SHP77 (cell line): ENCODE data around the gene TSPAN4.

ENCODE experiments used
- DNase-seq, 2 experiments: peaks; one replicate each; lab custom pipeline; 2025; lab: John Stamatoyannopoulos, UW

The TSPAN4 gene, protein sequence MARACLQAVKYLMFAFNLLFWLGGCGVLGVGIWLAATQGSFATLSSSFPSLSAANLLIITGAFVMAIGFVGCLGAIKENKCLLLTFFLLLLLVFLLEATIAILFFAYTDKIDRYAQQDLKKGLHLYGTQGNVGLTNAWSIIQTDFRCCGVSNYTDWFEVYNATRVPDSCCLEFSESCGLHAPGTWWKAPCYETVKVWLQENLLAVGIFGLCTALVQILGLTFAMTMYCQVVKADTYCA

DNA sequence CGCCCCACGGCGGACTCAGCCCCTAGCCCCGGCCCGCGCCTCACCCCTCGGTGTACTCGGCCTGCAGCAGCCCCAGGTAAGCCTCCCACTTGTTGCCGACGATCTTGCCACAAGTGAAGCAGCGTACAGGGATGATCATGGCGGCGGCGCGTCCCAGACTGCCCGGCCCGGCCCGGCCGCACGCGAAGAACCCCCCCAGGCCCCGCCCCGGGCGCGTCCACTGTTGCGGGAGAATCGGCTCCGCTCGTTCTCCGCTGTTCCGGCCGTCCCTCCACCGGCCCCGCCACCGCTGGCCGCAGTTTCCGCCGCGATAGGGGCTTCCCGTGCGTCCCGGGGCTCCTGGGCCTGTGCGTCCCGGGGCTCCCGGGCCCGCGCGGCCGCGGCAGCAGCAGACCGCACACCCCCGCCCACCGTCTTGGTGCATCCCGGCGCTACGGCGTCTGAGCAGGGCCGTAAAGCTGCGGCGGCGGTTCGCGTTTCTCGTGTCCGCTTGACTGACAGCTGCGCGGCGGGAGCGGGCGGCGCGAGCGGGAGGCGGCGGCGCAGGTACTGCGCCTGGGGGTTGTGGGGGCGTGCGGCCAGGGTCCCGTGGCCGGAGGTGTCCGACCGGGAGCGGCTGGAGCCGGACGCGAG, at the start of gene TSPAN4, which contains the start of gene POLR2L:
Gene TSPAN4 (plus strand): TSS at position 483 of the 633 bp plus-strand sequence. CDS start 7,453 bp downstream, outside the sequence.
Gene POLR2L (minus strand): TSS at position 160 of the 633 bp plus-strand sequence. CDS start 21 bp downstream, at position 139.
- peak in 1 of 2 experiments; percentile 64 for DNase-seq

DNA sequence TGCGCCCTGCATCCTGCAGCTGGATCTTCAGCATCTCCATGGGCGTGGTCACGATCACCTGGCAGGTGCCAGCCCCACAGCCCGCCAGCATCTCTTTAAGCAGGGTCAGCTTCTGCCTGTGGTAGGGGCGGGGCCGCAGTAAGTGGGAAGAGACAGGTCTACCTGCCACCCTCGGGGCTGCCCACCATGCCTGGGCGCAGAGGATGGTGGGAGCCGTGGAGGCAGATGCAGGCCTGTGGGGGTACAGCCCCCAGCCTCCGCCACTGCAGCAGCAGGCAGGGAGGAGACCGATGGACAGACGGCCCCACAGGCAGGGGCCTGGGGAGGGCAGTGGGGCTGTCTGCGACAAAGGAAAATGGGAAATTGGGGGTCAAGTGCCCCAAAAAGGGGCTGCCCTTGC, 49.8 kb upstream of the TSPAN4 start:
- no peak for DNase-seq

DNA sequence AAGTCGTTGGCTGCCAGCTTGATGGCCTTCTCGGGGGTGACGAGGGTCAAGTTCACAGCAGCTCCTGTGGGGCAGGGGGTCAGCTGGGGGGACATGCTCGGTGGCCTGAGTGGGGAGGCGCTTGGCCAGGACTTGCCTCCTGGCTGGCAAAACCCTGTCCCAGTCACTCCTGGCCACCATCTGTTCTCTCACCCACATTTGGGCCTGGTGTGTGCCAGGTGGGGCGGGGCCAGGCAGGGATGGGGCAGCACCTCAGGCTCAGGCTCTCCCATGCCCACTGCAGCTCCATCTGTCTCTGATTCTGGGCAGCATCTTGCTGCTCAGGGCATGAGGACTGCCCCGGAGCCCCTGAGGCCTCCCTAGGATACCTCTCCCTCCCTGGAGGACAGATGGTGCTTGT, 49.1 kb upstream of the TSPAN4 start:
- no peak for DNase-seq

DNA sequence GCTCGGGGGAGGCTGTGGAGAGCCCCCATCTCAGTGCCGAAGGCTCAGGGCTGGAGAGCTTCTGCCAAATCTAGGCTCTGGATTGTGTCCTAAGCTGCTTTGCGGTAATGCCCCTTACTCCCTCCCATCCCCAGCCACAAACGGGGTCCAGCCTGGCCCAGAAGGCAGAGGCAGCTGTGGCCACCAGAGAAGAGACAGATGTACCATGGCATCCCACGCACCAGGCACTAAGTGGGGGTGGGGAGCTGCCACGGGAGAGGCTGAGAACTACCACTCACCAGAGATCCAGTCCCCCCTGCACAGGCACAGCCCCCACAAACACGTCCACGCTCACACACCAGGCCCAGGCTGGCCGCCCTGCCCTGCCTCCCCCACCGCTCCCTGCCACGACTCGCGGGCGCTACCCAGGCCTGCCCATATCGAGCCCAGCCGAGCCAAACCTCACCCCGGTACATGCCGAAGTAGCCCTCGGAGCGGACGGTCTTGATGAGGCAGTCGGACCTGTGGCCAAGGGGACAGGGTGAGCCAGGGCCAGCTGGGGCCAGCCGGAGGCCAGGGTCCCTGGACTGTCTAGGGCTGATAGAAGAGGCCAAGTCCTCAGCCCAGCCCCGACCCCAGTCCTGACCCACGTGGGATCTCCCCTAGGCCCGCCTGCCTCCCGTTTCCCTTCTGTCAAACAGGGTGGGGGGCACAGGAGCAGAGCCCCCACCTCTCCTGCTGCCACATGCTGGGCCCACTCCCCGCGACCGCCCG, 48.5 kb upstream of the TSPAN4 start:
- DNase-seq = no peak

DNA sequence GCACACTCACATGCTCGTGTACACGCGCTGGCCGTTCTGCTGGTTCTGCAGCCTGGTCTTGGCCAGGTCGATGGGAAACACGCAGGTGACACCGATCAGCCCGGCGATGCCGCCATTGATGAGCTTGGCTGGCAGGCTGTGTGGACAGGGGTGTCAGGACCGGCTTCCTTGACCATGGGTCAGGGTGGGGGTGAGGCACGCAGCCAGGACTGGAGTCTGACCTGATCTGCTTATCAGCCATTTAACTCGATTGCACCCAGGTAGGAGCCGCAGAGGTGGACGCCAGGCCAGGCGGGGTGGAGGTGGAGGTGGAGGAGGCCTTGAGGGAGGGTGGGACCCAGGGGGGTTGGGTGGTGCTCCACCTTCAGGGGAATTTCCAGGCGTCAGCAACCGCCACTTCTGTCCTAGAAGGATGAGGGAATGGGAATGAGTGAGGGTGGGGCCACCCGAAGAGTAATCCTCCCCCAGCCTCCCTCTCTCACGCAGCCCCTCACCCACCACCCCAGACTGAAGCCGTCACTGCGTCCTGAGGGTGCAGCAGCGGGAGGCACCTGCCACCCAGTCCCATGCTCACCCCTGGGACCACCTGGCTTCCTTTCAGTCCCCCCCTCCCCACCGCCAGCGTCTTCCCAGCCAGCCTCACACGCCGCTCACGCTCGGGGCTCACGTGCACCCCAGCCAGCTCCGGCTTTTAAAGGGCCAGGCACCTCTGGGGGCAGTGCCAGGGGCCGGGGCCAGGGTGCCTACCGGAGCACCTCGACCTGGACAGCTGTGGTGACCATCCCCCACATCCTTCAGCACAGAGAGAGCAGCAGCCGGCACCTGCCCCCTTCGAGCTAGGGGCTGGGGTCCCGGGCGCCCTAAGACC, 47.7 kb upstream of the TSPAN4 start:
- DNase-seq = no peak

DNA sequence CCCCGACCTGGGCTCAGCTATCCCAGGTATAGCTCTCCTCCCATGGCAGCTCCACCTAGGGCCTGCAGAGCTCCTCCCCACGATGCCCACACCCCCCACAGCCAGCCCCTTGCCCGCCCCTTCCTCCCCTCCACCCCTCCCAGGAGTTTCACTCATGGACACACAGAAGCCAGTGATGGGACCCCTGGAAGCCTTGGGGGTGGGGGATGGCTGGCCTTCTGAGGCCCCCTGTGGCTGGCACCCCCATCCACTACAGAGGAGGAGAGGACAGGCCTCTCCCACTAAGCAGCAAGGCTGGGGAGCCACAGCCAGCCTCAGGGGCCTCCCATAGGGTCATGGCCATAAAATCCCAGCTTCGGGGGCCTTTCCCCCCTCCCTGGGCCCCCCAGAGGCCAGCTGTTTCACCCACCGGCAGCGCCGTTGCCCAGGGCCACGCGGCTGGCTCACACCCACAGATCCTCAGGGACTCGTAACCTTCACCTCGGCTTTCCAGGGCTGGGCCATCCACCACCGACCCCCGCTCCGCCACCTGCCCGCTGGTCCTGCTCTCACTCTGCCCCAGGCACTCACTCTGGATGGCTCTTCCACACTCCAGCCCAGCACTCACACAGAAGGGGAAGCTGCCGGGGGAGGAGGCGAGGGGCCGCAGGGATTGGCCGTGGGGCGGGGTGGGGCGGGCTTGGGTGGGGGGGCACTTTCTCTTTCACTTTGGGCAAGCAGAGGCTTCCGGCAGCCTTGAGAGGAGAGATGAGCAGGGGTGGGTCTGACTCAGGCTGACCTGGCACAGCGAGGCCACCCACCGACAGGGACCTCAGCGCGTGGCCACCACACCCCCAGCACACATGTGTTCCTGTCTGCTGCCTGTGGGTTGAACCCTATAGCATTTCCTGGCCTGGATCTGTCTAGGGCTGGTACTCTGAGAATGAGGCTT, 46.8 kb upstream of the TSPAN4 start:
- DNase-seq = peak in 1 of 2 experiments; percentile 22

DNA sequence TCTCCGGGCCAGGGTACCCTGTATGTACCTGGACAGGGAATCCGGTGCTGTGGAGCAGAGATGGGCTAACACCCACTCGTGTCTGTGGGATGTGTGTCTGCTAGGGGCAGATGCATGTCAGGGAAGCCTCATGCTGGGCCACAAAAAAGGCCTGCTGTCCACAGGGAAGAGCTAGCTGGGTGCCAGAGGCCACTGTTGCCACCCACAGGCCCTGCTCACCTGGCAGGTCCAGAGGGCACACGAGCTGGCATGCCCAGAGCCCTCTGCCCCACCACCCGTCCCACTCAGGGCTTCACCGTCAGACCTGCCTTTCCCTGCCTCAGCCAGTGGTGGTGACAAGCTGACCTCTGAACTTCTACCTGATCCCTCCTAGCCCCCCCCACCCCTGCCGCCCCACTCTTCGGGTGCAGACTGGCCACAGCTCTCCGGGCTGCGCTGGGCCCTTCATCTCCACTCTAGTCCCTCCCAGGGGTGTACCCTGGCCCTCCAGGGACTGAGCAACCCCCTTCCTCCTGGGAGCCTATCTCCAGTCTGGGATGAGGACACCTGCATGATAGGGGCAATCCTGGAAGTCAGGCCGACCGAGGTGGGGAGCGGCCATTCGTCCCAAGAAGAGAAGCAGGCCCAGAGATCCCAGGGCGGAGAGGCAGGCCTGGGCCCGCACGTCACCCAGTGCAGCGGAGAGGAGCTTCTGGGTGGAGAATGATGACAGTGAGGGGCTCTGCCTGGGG, 45.9 kb upstream of the TSPAN4 start:
- no peak for DNase-seq

DNA sequence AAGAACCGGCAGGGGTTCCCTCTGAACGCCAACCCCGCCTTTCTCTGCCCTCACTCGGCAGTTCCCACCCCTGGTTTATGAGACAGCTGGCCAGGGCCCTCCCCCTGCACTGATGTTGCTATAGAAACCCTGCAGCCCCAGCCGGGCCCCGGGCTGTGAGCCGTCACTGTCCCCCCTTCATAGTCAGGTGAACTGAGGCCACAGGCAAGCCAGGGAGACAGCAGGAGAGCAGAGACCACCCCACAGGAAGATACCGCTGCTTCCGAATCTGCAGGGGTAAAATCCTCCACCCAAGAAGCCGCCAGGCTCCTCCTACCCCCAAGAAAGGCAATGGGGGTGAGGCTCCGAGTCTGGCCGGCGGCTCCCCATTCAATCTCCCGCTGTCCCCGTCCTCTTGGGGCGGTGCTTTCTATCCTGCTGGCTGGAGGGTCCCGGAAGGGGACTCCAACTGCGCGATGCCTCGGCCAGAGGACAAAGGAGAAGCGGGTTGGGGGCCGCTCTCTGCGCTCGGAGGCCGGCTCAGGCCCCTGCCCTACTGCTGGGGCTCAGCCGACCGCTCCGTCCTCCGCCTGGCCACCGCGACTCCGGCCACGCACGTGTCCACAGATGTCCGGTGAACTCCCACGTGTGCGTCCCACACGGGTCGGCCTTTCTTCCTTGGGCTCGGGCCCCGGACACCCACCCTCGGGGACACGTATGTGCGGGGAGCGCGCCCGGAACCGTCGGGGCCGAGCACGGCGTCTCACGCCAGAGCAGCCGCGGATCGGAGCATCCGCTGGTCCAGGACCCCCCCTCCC, 45.2 kb upstream of the TSPAN4 start:
- peak in 1 of 2 experiments; percentile 38 for DNase-seq

DNA sequence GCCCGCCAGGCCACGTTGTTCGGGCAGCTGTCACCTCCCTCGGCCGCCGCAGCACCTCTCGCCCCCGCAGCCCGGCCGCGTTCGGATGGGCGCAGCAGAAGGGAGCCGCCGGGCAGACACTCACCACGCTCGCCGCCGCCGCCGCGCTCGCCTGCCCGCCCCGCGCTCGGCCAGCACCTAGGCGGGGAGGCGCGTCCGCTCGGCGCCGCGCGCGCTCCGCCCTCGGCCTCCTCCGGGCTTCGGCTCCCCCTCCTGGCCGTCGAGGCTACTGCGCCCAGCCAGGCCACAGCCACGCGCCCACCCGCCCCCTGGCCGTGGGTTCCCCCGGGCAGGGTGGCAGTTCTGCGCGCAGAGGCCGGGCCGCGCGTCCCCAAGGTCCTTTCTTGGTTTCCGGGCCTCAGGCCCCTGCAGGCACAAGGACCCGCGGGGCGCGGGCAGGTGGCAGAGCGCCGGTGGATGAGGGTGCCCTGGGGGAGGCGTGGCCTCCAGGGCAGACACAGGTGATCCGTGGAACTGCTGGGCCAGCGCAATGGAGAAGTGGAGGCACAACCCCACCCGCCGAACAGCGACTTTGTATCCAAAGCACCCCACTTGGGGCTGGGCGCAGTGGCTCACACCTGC, 44.4 kb upstream of the TSPAN4 start, which contains the start of gene SLC25A22:
Gene SLC25A22 (minus strand): TSS at position 189 of the 621 bp plus-strand sequence. CDS start 3,275 bp downstream, outside the sequence.
- DNase-seq = peak; percentile 45 to 46

DNA sequence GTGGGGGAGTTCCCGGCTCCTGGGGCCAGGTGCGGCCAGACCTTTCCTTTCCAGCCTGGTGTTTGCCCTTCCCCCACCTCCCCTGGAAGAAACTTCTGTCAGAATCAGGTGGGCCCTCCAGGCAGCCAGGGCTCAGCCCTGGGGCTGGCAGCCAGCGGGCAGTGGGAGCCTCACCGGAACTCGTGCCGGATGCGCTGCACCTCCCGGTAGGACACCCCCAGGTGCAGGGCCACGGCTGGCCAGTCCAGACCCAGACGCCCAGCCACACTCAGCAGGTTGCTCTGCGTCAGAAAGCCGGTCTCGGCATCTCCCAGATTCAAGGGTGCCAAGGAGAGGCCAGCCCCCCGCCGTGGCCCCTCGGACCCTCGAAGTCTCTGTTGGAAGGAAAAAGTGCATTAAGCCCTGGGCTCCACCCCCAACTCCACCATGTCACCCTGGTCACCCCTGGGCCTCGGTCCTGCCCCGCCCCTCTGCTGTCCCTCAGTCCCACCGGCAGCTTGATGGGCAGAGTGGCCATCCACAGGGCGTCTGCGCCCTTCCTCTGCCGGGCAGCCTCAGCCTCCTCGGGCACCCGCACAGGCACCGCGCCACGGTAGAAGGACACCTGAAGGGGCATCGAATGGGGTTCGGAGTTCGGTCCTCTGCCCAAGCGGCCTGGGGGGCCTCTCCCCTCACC, 42.9 kb upstream of the TSPAN4 start:
- no peak for DNase-seq

DNA sequence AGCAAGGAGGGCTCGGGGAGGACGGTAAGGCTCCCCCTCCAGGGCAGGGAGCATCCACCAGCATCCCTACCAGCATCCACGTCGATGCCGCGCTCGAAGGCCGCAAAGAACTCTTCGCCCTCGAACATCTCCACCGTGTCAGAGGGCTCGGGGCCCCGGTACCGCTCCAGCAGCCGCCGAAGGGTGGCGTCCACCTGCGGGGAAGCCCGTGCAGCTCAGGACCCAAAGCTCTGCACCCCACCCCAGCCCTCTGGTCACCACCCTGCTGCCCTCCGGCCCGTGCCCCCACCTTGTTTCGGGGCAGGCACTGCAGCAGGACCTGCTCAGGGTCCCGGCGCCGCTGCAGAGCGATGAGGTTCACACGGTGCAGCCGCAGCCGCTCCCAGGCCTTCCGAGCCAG, 42.2 kb upstream of the TSPAN4 start:
- DNase-seq = no peak

DNA sequence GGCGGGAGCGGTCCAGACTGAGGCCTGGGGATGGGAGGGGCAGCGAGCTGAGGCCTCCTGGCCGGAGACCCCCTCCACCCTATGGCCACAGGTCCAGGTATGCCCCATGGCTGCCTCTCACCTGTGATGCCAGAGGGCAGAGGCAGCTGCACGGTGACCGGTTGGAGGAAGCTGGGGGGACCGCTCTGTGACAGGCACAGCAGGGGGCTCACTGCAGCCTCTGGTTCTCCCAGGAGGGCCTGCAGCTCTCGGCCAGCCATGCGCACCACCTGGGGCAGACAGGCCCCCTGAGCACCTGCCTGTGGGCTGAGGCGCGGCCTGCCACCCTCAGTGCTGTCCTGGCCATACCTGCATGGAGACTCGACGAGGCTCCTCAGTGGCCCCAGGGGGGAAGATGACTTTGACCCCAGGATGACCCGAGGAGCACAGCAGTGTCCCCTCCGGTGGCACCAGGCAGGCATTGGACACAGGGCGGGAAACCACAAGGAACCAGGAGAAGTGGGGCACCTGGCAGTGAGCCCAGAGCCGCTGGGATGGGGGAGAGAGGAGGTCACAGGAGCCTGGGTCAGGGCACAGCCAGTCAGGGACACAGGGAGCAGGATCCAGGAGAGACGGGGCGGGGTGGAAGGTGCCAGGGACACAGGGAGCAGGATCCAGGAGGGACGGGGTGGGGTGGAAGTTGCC, 41.4 kb upstream of the TSPAN4 start:
- no peak for DNase-seq

DNA sequence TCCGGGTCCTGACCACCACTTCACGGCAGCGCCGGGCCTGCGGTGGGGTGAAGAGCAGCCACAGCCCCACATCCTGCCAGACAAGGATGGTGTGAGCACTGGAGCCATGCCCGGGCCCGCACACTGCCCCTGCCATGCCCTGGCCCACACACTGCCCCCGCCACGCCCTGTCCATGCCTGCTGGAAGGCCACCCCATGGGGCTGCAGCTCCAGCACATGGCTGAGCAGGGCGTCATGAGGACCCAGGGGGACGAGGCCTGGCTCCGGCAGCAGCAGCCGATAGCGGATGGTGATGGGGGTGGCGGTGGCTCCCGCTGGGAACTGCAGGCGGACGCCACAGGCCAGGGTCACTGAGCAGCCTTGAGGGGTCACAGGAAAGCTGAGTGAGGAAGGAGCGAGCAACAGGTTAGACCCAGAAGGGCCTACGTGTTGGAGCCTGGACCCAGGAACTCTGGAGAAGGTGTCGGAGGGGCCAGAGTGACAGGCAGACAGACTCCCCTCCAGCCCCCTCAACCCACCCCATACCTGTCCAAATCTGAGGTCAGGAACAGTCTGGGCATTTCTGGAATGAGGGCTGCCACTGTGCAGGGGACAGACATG, 40.5 kb upstream of the TSPAN4 start:
- no peak for DNase-seq

DNA sequence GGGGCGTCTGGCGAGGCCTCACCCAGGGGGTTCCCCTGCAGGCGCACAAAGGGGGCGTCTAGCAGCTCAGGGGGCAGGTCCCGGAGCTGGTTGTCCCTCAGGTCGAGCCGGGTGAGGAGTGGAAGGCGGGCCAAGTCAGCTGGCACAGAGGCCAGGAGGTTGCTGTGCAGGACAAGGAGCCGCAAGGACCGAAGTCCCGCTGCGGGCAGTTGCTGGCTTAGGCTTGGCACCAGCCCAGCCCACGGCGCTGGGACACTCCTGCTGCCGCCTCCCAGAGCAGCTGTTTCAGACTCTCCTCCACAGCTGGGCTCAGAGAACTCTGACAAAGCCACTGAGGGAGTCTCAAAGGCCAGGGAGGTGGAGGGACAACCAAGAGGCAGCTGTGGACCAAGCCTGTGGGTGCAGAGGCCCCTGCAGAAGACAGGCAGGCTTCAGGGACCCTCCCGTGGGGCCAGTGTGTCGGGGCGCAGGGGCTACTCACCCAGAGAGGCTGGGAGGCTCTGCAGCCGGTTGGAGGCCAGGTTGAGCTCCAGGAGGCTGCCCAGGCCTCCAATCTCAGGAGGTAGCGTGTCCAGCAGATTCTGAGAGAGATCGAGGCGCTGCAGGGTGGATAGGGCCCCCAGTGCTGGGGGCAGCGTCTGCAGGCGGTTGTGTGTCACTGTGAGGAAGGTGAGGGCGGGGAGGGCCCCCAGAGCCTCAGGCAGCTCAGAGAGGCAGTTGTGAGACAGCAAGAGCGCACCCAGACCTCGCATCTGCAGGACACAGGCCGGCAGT, 39.8 kb upstream of the TSPAN4 start:
- no peak for DNase-seq

DNA sequence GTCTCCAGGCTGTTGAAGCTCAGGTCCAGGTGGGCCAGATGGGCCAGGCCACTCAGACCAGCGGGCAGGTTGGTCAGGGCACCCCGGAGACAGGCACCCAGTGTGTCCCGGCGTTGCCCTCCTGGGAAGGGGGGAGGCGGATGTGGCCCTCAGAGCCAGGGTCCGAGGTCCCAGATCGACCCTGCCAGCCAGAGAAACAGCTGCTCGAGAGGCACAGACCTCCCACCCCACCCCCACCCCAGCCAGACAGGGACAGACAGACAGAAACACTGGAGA, 39.2 kb upstream of the TSPAN4 start:
- DNase-seq = no peak

DNA sequence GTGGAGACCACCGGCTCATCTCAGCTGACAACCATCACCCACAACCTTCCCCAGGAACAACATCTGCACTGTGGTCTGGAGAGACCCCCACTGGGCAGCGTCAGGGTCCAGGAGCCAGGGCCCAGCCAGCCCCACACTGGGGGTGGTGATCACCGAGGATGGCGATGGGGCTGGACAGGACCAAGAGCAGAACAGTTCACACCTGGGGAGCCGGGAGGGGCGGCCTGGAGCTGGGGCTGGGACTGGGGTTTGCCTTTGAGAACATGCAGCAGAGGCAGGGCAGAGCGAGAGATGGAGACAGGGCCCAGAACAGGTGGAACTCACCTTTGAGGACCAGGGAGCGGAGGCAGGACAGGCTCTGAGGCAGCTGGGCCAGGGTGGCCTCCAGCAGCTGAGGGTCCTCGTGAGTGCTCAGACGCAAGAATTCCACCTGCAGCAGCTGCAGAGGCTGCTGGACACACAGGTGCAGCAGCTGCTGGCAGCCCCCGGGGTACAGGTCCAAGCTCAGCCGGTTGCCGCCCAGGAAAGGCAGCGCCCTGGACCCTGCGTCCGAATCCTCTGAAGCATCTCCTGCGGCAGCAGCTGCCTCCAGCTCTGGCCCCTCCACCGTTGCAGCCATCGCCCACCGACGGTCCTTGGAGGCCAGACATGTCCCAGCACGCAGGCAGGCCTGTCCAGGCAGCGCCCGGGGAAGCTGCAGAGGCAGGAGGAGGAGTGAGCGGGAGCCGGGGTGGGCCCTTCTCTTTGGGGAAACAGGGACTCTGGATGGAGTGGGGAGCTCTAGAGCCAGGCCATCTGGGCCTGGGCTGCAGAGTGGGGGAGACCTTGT, 38.7 kb upstream of the TSPAN4 start:
- peak in 1 of 2 experiments; percentile 27 for DNase-seq
